ENCODE data around the gene NUMB.

Gene NUMB

DNA sequence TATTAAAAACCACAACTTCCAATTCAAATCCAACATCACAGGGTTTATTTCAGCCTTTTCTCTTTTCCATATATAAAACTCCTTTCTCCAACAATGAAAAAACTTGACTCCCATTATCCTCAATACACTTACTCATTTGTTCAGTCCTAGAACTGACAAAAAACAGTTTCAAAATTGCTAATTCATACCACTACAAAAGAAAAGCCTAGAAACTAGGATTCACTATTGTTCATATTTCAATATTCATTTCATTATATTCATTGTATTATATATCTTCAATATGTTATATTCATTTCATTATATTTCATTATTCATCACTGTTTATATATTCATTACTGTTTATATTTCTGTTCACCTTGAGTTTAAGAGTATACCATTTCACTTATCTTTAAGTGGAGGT lies 85.8 kb downstream of the NUMB start:
- Histone ChIP-seq H3K79me2 (ENCODE audit: low read length) (no peaks in the 10 kb centered on the region), H3K27me3 (ENCODE audit: low read depth, low read length) (no peaks in the 10 kb centered on the region), H3K27ac (ENCODE audit: low read length) (no peak overlapping the region), H3K9me3 (ENCODE audit: insufficient read depth, low read length) (no peaks in the 10 kb centered on the region), H3K9ac (ENCODE audit: low read length) (no peak overlapping the region), H2AFZ (ENCODE audit: low read depth, low read length) (no peak overlapping the region), H3K4me2 (ENCODE audit: low read length) (no peak overlapping the region), H3K4me3 (ENCODE audit: low read length) (no peak overlapping the region), H3K36me3 (replicated peaks; ENCODE audit: low read depth, low read length) (no peaks in the 10 kb centered on the region), H3K4me1 (ENCODE audit: low read length) (peaks cover 7% of the 10 kb centered on the region), H4K20me1 (ENCODE audit: insufficient read depth, low read length) (no peaks in the 10 kb centered on the region)
- TF ChIP-seq CTCF (IDR thresholded peaks at IDR 0.05; ENCODE audit: low read depth, low read length) (no peak), EZH2phosphoT487 (IDR thresholded peaks at IDR 0.05; ENCODE audit: low read depth) (no peak)

GRCh38 chr14:73370561-73370960 lies 87.8 kb downstream of the NUMB start:
- no peak overlapping the region for H3K4me3 ChIP-seq (ENCODE audit: low read length)
- H3K79me2 ChIP-seq (ENCODE audit: low read length), result no peaks in the 10 kb centered on the region
- H3K36me3 ChIP-seq (replicated peaks; ENCODE audit: low read depth, low read length), result no peaks in the 10 kb centered on the region
- TF ChIP-seq CTCF (IDR thresholded peaks at IDR 0.05; ENCODE audit: low read depth, low read length) (no peak), EZH2phosphoT487 (IDR thresholded peaks at IDR 0.05; ENCODE audit: low read depth) (no peak)
- no peak overlapping the region for H2AFZ ChIP-seq (ENCODE audit: low read depth, low read length)
- H3K9ac ChIP-seq (ENCODE audit: low read length), result no peak overlapping the region
- peaks cover under 1% of the 10 kb centered on the region; the same call in 1 of the 2 replicates for H3K4me1 ChIP-seq (ENCODE audit: low read length)
- no peak overlapping the region for H3K4me2 ChIP-seq (ENCODE audit: low read length)
- no peaks in the 10 kb centered on the region for H3K9me3 ChIP-seq (ENCODE audit: insufficient read depth, low read length)
- no peak overlapping the region for H3K27ac ChIP-seq (ENCODE audit: low read length)
- no peaks in the 10 kb centered on the region for H4K20me1 ChIP-seq (ENCODE audit: insufficient read depth, low read length)
- no peaks in the 10 kb centered on the region for H3K27me3 ChIP-seq (ENCODE audit: low read depth, low read length)

DNA sequence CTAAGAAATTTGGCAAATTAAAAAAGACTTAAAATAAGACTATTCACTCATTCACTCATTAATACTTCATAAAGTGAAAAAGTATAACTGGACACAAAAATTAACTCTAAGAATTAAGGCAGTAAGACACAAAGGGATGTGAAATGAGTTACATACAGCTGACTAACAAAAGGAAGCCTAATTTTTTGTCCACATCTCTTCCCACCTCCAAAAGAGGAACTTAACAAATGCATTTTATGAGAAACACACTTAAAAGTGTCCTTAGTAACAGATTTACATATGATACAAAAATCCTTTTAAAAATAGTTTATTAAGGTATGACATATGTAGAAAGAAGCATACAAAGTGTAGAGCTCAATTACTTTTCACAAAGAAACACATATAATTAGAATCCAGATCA lies 88.9 kb downstream of the NUMB start:
- H3K79me2 ChIP-seq (ENCODE audit: low read length), result no peaks in the 10 kb centered on the region
- H3K4me1 ChIP-seq (ENCODE audit: low read length), result no peaks in the 10 kb centered on the region
- no peaks in the 10 kb centered on the region for H3K36me3 ChIP-seq (replicated peaks; ENCODE audit: low read depth, low read length)
- no peaks in the 10 kb centered on the region for H4K20me1 ChIP-seq (ENCODE audit: insufficient read depth, low read length)
- no peaks in the 10 kb centered on the region for H3K9me3 ChIP-seq (ENCODE audit: insufficient read depth, low read length)
- no peak overlapping the region for H2AFZ ChIP-seq (ENCODE audit: low read depth, low read length)
- no peak overlapping the region for H3K27ac ChIP-seq (ENCODE audit: low read length)
- no peaks in the 10 kb centered on the region for H3K27me3 ChIP-seq (ENCODE audit: low read depth, low read length)
- H3K4me3 ChIP-seq (ENCODE audit: low read length), result no peak overlapping the region
- TF ChIP-seq CTCF (IDR thresholded peaks at IDR 0.05; ENCODE audit: low read depth, low read length), result no peak
- TF ChIP-seq EZH2phosphoT487 (IDR thresholded peaks at IDR 0.05; ENCODE audit: low read depth), result no peak
- no peak overlapping the region for H3K4me2 ChIP-seq (ENCODE audit: low read length)
- H3K9ac ChIP-seq (ENCODE audit: low read length), result no peak overlapping the region

GRCh38 chr14:73368616-73369015 lies 89.7 kb downstream of the NUMB start:
- no peaks in the 10 kb centered on the region for H3K36me3 ChIP-seq (replicated peaks; ENCODE audit: low read depth, low read length)
- no peaks in the 10 kb centered on the region for H3K9me3 ChIP-seq (ENCODE audit: insufficient read depth, low read length)
- no peak overlapping the region for H3K27ac ChIP-seq (ENCODE audit: low read length)
- H4K20me1 ChIP-seq (ENCODE audit: insufficient read depth, low read length), result no peaks in the 10 kb centered on the region
- H2AFZ ChIP-seq (ENCODE audit: low read depth, low read length), result no peak overlapping the region
- H3K4me2 ChIP-seq (ENCODE audit: low read length), result no peak overlapping the region
- TF ChIP-seq CTCF (IDR thresholded peaks at IDR 0.05; ENCODE audit: low read depth, low read length) (no peak), EZH2phosphoT487 (IDR thresholded peaks at IDR 0.05; ENCODE audit: low read depth) (no peak)
- no peak overlapping the region for H3K9ac ChIP-seq (ENCODE audit: low read length)
- H3K27me3 ChIP-seq (ENCODE audit: low read depth, low read length), result no peaks in the 10 kb centered on the region
- no peaks in the 10 kb centered on the region for H3K4me1 ChIP-seq (ENCODE audit: low read length)
- H3K4me3 ChIP-seq (ENCODE audit: low read length), result no peak overlapping the region
- no peaks in the 10 kb centered on the region for H3K79me2 ChIP-seq (ENCODE audit: low read length)

Data from OCI-LY3 (cell line).